ENCODE measurements around the gene UNC5C.
A peak's percentile ranks its signal among the peaks of the same experiment; 100 is the strongest.

The UNC5C gene

GRCh38 chr4:95256108-95256835 is 292.5 kb downstream of the UNC5C start:
- DNase-seq = no peak

DNA sequence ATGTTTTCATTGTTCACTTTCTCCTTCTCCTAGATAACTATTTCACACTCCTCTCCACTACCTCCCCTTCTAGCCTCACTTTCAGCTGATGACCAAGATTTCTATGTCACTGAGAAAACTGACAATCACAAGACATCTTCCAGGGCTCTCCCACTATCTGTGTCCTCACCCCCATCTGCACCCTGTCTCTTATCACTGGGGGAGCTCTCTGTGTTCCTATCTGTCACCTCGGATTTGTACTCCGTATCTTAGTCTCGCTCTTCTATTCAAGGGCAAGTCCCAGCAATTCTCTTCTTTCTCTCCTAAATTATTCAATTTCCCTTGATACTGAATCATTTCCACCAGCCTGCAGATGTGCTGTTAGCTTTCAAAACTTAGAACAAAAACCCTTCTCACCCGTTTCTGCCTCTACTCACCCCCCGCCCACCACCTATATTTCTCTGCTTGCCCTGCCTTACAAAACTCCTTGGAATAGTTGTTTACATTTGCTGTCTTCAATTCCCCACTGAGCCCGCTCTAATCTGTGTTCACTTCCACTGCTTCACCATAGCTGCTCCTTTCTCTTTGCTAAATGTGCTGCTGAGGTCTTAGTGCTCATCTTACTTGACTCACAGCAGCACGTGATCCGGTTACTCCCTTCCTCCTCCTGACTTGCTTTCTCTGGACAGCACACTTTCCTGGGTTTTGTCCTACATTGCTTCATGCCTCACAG is 293.2 kb downstream of the UNC5C start:
- DNase-seq = no peak

DNA sequence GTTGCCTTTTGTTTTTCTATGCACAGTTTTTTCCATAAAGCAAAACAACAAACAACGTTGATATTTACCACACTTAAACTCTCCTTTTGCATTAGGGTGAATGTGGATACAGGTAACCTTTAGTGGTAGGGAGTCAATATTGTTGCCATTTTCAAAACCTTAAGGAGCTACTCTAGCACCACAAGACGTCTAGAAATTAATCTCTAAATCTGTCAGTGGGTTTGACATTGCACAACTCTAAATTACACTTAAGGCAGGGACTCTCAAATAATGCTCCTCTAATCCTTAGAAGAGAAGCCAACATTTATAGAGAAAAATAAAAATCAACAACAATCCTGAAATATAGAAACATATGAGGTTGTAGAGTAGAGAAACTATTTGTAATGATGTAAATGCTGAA is 297.2 kb downstream of the UNC5C start:
- no peak for DNase-seq

GRCh38 chr4:95250544-95251137 is 298.1 kb downstream of the UNC5C start:
- no peak for DNase-seq

DNA sequence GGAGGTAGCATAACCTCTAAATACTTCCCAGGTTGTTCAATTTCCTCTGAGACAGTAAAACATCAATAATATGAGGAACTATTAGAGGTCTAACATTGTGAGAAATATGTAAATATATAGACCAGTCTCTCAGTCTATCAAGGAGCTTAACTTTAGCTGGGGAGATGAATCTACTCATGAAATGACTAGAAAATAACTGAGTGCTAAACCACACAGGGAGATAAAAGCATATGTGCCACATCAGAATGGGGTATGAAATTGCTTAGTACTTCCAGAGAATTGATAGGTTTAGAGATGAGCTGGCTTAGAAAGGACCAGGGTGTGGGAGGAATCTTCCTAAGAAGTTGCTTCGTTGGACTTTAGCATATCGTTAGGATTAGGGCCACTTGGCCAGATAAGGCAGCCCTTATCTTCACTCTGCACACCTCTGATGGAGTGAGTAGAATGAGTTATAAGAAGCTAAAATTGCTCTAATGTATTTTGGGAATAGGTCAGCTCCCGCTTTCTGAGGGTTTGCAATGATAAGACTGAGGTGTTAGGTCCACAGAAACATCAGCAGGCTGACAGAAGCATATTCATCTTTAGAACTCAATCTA is 299.2 kb downstream of the UNC5C start:
- no peak for DNase-seq

DNA sequence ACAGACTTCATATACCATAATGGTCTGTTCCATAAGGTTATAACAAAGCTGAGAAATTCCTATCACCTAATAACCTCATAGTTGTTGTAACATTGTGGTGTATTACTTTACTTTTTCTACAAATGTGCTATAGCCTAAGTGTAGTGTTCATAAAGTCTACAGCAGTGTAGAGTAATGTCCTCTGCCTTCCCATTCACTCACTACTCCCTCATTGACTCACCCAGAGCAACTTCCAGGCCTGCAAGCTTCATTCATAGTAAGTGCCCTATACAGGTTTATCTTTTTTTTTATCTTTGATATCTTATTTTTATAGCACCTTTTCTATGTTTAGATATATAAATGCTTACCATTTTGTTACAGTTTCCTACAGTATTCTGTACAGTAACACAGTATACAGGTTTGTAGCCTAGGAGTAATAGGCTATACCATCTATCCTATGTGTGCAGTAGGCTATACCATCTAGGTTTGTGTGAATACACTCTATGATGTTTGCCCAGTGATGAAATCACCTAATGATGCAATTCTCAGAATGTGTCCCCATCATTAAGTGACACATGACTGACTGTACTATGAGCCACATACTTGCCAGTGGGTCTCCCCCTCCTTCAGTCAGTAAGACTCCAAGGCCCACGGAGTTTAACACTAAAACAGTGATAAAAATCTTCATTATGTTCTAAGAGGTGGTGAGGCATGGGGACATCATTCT is 299.9 kb downstream of the UNC5C start:
- DNase-seq = no peak

- DNase-seq = no peak
These were observed 304.9 kb downstream of the UNC5C start for GRCh38 chr4:95243892-95244291.

- no peak for DNase-seq
These were observed 310.2 kb downstream of the UNC5C start for GRCh38 chr4:95238554-95238953.

GRCh38 chr4:95232358-95233156 is 316.2 kb downstream of the UNC5C start:
- no peak for DNase-seq

GRCh38 chr4:95231681-95232080 is 317.1 kb downstream of the UNC5C start:
- DNase-seq = no peak

GRCh38 chr4:95225849-95226248 is 322.9 kb downstream of the UNC5C start:
- DNase-seq = no peak

GRCh38 chr4:95224402-95224801 is 324.4 kb downstream of the UNC5C start:
- DNase-seq = no peak

DNA sequence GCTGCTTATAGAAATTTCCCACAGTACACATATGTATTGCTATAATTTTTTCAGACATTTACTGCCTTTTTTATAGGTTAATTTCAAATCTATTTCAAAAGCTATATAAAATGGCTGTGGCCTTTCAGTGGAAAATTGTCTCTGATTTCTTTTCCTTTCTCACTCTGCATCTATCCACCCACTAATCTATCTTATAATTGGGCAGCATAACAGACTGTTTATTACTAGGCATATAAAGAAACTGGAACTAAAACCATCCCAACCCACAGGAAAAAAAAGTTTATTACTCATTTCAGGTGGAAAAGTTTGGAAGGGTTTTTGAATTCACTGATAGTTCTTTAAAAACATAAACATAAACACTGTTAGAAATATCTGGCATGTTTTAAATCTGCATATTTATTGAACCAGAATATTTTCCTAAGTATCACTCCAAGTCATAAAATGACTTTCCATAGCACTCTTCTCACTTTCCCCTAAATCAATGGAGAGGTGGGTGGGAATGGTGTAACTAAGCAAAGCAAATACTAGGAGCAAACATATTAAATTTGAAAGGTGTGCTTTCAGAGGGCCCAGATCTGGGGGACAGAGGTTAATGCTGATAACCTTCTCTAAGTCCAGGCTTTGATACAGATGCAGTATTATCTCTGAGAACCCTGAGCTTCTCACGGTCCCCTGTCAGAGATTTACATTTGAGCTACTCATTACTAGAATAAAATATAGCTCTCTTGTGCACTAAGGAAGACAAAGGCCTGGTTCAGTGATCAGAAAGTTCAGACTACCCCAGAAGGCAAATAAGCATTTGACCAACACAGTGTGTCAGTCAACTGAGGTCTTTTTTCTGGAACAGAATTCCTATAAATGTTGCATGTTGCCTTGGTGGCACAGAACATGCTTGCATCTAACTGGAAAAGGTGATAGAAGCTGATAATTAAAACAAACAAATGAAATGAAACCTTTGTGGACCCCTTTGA is 328.3 kb downstream of the UNC5C start:
- no peak for DNase-seq

- DNase-seq = no peak
These were observed 329.7 kb downstream of the UNC5C start for GRCh38 chr4:95219109-95219508.

- DNase-seq = no peak
These were observed 331.6 kb downstream of the UNC5C start for GRCh38 chr4:95217197-95217596.

GRCh38 chr4:95216636-95217035 is 332.1 kb downstream of the UNC5C start:
- DNase-seq = no peak

GRCh38 chr4:95215991-95216605 is 332.7 kb downstream of the UNC5C start:
- peak; percentile 74 for DNase-seq

DNA sequence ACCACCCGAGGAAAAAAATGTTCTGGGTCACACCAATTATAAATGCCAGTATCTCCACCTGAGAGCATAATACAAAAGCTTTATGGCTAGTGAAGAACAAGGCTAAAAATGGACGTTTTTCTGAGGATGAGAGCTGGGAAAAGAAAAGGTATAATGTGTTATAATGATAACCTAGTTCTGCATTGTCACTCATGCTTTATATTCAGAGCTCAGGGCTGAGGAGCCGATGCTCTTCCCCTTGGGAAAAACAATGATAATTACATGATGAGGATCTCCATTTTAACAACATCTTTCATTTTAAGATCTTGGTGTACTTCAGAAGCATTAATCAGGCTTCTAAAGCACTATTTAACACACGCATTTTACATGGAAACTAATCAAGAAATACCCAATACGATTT is 333.7 kb downstream of the UNC5C start:
- no peak for DNase-seq

GRCh38 chr4:95214408-95214807 is 334.4 kb downstream of the UNC5C start:
- DNase-seq = no peak

GRCh38 chr4:95213366-95213765 is 335.4 kb downstream of the UNC5C start:
- no peak for DNase-seq

GRCh38 chr4:95212692-95213091 is 336.1 kb downstream of the UNC5C start:
- no peak for DNase-seq

All from GF-D8 (cell line).